Heart left ventricle (tissue), 16 donors: ENCODE results near the gene ZNF823. TPM values are rescaled to one million over a fixed set of nuclear protein-coding genes. Genes with fewer than 3 reads are reported as not detected.

Experiments used
- ATAC-seq, 4 donors: fragments of 200-7000 bp; cut with Tn5 transposase; one replicate each; pipeline ENCODE4 v1.9.1; 2020 to 2022; ENCODE audit warnings: moderate library complexity in 4 of 4, mild to moderate bottlenecking in 3 of 4, moderate number of reproducible peaks in 1 of 4
- DNase-seq, 5 donors: peaks; one replicate each; pipeline ENCODE4 v3.0.0-alpha.2; 2020
- H3K27ac ChIP-seq, 12 donors: fragments of 200-600 bp; sonication (generic) in 4 of 12; one replicate each; pipeline versions ENCODE4 v1.5.0 to v1.8.0; 2016 to 2022; ENCODE audit warnings: mild to moderate bottlenecking in 2 of 12
- H3K27me3 ChIP-seq, 9 donors: fragments of 200-600 bp; sonication (generic) in 2 of 9; one replicate each; pipeline versions ENCODE4 v1.5.1 to v1.8.0; 2016 to 2022; ENCODE audit warnings: mild to moderate bottlenecking in 3 of 9
- H3K36me3 ChIP-seq, 9 donors: fragments of 200-600 bp; sonication (generic) in 2 of 9; one replicate each; pipeline versions ENCODE4 v1.5.0 to v1.8.0; 2018 to 2022; ENCODE audit warnings: mild to moderate bottlenecking in 2 of 9
- H3K4me1 ChIP-seq, 12 donors: fragments of 200-600 bp; sonication (generic) in 4 of 12; one replicate each; pipeline versions ENCODE4 v1.5.0 to v1.8.0; 2016 to 2022; ENCODE audit warnings: mild to moderate bottlenecking in 3 of 12
- H3K4me3 ChIP-seq, 12 donors: fragments of 200-600 bp; sonication (generic) in 4 of 12; one replicate each; pipeline versions ENCODE4 v1.5.0 to v1.8.0; 2017 to 2022; ENCODE audit warnings: mild to moderate bottlenecking in 9 of 12, moderate library complexity in 4 of 12
- H3K9me3 ChIP-seq, 12 donors: fragments of 200-600 bp; sonication (generic) in 4 of 12; one replicate each; pipeline versions ENCODE4 v1.5.0 to v1.8.0; 2016 to 2022; ENCODE audit warnings: mild to moderate bottlenecking in 1 of 12
- POLR2A ChIP-seq, 2 donors: fragments of 450-650 bp; IDR thresholded peaks; one replicate each; pipeline ENCODE4 v1.6.1; 2017; ENCODE audit warnings: antibody characterized with exemption in 2 of 2, mild to moderate bottlenecking in 2 of 2, moderate library complexity in 2 of 2
- WGBS, 4 donors: extraction: QIAGEN DNeasy Blood & Tissue Kit in 2 of 4; methylation state at CpG; one replicate each; pipeline versions ENCODE4 v1.1.5 to v1.1.7; 2013 to 2018; 5-methylcytosine and 5-hydroxymethylcytosine counted together
- intact Hi-C, 10 donors: fragments of 100-400 bp; cut with DNase I; formaldehyde crosslinking; loops; one replicate each; pipeline versions ENCODE4 v1.11.1 to v1.14.2; 2022
- long read RNA-seq, 3 donors: library from polyadenylated mRNA; unstranded; transcript quantifications; one replicate each; pipeline ENCODE4 v2.0.0, GENCODE V29; 2020 to 2021
- polyA plus RNA-seq, 2 donors: library from polyadenylated mRNA; stranded (reverse); fragments of 200-250 nt; gene quantifications; one replicate each; pipeline ENCODE4 v1.2.3, GENCODE V29; 2013
- total RNA-seq, 9 donors: library from RNA; depleted of rRNA in 2 of 9; stranded (reverse); fragments of >200 nt in 2 of 9; fragmentation: NEBNext Ultra II Directional in 3 of 9; extraction: Animal tissue kit (Norgen Biotek cat#: 25700) in 3 of 9; gene quantifications; one replicate each; pipeline versions ENCODE4 v1.1.0 to v1.2.4, GENCODE V29; 2016 to 2023
- TF ChIP-seq, protein P1 (sequence below), 12 donors: fragments of 200-600 bp; sonication (generic) in 4 of 12; IDR thresholded peaks; one replicate each; pipeline versions ENCODE4 v1.5.0 to v1.8.0; 2018 to 2022; ENCODE audit warnings: antibody characterized with exemption in 12 of 12, mild to moderate bottlenecking in 5 of 12
- donor health status: ischemic (EF 13 %, LVEDD 7.1; RV severe dilation, severe dysfunction).
- donor health status: healthy with polysubstance abuse.
- donor health status: DM: no; HTN: yes; CAD: no.
- donor health status: DM: no; HTN: no; CAD: no.
- donor health status: ischemic (EF 25% LVEDD 6.9; RV normal size, moderate dysfunction).
- donor health status: ischemic (EF 25% LVEDD 5.7; RV mildly dilated, moderate dysfunction).
- donor health status: healthy.
- donor health status: DM: yes; HTN: yes; CAD: no.
- donor health status: ischemic (EF 35%, LVEDD 5.7; RV mildly dilated, moderate dysfunction).
- donor health status: nonischemic (EF 11% LVEDD 7.7; RV severe dilation, severe dysfunction).
- donor health status: DM: yes; HTN: yes; CAD: no.
- donor health status: PGD.
- donor health status: ischemic (EF 29% LVEDD 5.4; RV normal size, mild dysfunction).
- donor health status: nonischemic (EF 23%, LVEDD 6.1; RV moderate dilation, normal function).

The ZNF823 gene
- 1 to 10 TPM; 2.6 to 5.2 (median 4.0) TPM for total RNA-seq
- 1 to 10 TPM; 1.6 to 2.2 TPM for polyA plus RNA-seq
- long read RNA-seq, donor 1, transcript ZNF823-201 (4 exons, 2,423 nt) = major isoform, 5 of 8 reads
- long read RNA-seq, donor 1, partial matches to known transcripts = 0 of 8 reads
- long read RNA-seq, donor 1, other reads (novel, unspliced or antisense) = 3 of 8 reads
- long read RNA-seq, donor 2, transcript ZNF823-201 (4 exons, 2,423 nt) = major isoform, 12 of 17 reads
- long read RNA-seq, donor 2, partial matches to known transcripts = 0 of 17 reads
- long read RNA-seq, donor 2, other reads (novel, unspliced or antisense) = 3 of 17 reads
- long read RNA-seq, donor 3, partial matches to known transcripts = 0 of 4 reads
- long read RNA-seq, donor 3, other reads (novel, unspliced or antisense) = 2 of 4 reads

DNA sequence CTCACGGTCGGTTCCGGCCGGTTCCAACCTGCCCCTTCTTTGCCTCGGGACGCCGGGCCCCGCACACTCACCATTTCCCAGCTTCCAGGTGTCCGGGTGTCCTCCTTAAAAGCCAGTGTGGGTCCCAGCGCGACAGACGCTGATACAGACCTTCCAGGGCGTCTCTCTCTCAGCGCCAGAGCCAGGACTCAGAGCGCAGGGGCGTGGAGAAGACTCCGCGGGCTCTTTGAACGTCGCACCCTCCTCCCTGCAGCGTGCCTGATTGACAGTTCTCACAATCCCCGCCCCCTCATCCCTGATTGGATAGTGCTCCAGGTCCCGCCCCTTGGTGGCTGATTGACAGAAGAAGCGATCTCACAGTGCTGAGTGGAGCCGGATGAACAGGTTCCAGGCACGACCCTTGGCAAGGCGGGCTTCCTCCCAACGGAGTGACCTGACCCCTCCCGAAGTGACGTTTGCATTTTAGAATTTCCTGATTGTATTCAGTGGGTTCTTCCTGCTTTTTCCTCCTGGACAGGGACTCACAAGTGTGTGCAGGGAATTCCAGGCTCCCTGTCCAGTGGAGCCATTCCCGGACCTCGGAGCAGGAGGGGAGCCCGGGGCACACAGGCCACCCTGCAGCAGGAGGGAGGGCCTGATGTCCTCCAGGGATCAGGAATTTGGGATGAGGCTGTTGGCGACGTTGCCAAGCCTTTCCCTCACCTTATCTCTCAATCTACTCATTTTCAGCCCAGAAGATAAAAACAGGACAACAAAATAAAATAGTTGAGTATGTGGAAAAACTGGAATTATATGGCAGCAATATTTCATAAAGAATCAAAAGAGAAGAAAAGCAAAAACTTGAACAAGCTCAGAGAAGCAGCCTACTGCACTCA lies at the start of gene ZNF823:
Gene ZNF823 (minus strand): TSS at position 201 of the 875 bp plus-strand sequence. CDS start 127 bp downstream, at position 74.
- peak; percentile 99 to 100 (median 100) for ATAC-seq
- WGBS, 4 donors = 0 to 1% (median 1%) methylated on average over 25 to 35 of the region's 35 CpGs
- Histone ChIP-seq H3K27me3 (no peaks in the 10 kb centered on the region), H3K36me3 (no peaks in the 10 kb centered on the region), H3K27ac (peak within 1 kb of the TSS; percentile 77 to 96 (median 92)), H3K9me3 (no peaks in the 10 kb centered on the region), H3K4me3 (peak within 1 kb of the TSS; percentile 79 to 100 (median 92)), H3K4me1 (peaks cover 0 to 27% (median 20%) of the 10 kb centered on the region in 12 donors)
- intact Hi-C loops = loop anchor here in 7 of 10 donors (1.0 to 5.0 kb wide), 5 partner anchors 28 to 60 kb away; partner anchors contain the start of genes ZNF441 (in 3 of the 7) and ZNF491 (in 1 of the 7)
- DNase-seq = peak; percentile 98 to 99 (median 99)
- TF ChIP-seq POLR2A (IDR thresholded peaks at IDR 0.05) = peak in 1 of 2 donors; percentile 85
- TF ChIP-seq, protein P1, sequence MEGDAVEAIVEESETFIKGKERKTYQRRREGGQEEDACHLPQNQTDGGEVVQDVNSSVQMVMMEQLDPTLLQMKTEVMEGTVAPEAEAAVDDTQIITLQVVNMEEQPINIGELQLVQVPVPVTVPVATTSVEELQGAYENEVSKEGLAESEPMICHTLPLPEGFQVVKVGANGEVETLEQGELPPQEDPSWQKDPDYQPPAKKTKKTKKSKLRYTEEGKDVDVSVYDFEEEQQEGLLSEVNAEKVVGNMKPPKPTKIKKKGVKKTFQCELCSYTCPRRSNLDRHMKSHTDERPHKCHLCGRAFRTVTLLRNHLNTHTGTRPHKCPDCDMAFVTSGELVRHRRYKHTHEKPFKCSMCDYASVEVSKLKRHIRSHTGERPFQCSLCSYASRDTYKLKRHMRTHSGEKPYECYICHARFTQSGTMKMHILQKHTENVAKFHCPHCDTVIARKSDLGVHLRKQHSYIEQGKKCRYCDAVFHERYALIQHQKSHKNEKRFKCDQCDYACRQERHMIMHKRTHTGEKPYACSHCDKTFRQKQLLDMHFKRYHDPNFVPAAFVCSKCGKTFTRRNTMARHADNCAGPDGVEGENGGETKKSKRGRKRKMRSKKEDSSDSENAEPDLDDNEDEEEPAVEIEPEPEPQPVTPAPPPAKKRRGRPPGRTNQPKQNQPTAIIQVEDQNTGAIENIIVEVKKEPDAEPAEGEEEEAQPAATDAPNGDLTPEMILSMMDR (IDR thresholded peaks at IDR 0.05) = peak in 1 of 12 donors; percentile 9

DNA sequence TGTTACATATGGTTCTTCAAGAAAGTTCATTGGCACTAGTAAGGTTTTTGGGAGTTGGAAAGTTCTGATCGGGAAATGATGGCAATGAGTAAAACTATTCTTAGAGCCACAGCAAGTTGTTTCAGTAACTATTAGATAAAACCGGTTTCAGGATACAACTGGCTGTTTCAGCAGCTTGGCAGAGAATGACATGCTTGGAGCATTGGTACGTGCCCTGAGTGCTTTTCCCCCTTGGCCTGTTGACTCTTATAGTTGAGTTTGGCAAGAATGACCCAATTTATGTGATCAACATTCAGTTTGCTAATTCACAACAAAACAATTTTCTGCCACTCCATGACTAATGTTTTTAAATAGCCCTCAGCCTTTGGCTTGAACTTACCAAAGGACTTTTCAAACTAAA lies 48.8 kb upstream of the ZNF823 start:
- Histone ChIP-seq H3K9me3 (peaks cover 0 to 84% (median 40%) of the 10 kb centered on the region in 12 donors), H3K27me3 (no peaks in the 10 kb centered on the region), H3K4me3 (no peak overlapping the region), H3K36me3 (peaks cover 0 to 14% (median under 1%) of the 10 kb centered on the region in 9 donors), H3K27ac (no peak overlapping the region), H3K4me1 (no peaks in the 10 kb centered on the region)
- intact Hi-C loops = loop anchor here in 6 of 10 donors (5.0 to 10.0 kb wide), 3 partner anchors 93 to 115 kb away; no protein-coding TSS in a partner anchor
- ATAC-seq (no peak), DNase-seq (no peak)
- TF ChIP-seq, protein P1 (IDR thresholded peaks at IDR 0.05) = no peak
- TF ChIP-seq POLR2A (IDR thresholded peaks at IDR 0.05) = no peak
- WGBS, 4 donors = 53 to 80% (median 69%) methylated on average over 3 of the region's 3 CpGs

DNA sequence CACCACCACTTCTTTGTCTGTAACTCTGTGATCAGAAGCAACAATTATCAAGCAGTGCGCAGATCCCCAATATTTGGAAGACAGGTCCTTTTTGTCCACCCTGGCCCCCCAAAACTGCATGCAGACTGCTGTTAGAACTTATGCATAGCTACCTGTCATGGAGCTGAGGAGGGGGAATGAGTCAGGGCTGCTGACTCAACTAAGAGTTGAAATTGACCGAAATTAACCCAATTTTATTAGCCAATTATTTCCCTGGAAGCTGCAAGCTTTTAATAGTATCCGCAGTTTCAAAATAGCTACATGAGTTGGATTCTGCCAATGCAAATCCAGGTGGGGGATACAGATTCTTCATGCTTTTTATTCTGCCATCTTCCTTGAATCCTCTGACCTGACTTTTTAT lies 45.6 kb upstream of the ZNF823 start:
- Histone ChIP-seq H3K4me3 (no peak overlapping the region), H3K27ac (no peak overlapping the region), H3K27me3 (no peaks in the 10 kb centered on the region), H3K4me1 (no peaks in the 10 kb centered on the region), H3K36me3 (peaks cover 14 to 46% (median 30%) of the 10 kb centered on the region in 9 donors), H3K9me3 (peaks cover 0 to 97% (median 64%) of the 10 kb centered on the region in 12 donors)
- TF ChIP-seq POLR2A (IDR thresholded peaks at IDR 0.05) = no peak
- no peak for ATAC-seq
- WGBS, 4 donors = 96 to 98% (median 98%) methylated on average over 3 of the region's 3 CpGs
- intact Hi-C loops = loop anchor here in 6 of 10 donors (2.0 to 10.0 kb wide), 4 partner anchors 90 to 112 kb away; no protein-coding TSS in a partner anchor
- no peak for DNase-seq

DNA sequence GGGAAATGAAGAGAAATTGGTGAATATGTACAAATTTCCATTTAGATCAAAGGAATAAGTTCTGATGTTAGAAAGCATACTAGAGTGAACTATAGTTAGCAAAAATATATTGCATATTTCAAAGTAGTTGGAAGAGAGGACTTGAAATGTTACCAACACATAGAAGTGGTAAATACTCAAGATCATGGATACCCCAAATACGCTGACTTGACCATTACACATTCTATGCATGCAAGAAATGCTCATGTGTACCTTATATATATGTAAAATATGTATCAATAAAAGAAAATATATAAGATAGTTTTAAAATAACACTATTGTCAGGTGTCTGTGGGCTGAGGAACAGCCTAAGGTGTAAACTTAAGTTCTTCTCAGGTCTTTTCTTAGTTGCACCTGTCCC lies 45.0 kb upstream of the ZNF823 start:
- 87 to 100% (median 99%) methylated on average over 1 of the region's 1 CpG for WGBS, 4 donors
- Histone ChIP-seq H3K36me3 (peaks cover 14 to 52% (median 36%) of the 10 kb centered on the region in 9 donors), H3K4me3 (no peak overlapping the region), H3K4me1 (no peaks in the 10 kb centered on the region), H3K27ac (no peak overlapping the region), H3K27me3 (no peaks in the 10 kb centered on the region), H3K9me3 (peaks cover 0 to 96% (median 59%) of the 10 kb centered on the region in 12 donors)
- ATAC-seq = no peak
- intact Hi-C loops = loop anchor here in 6 of 10 donors (2.0 to 10.0 kb wide), 4 partner anchors 89 to 111 kb away; no protein-coding TSS in a partner anchor
- TF ChIP-seq POLR2A (IDR thresholded peaks at IDR 0.05) = no peak
- TF ChIP-seq, protein P1 (IDR thresholded peaks at IDR 0.05) = no peak
- DNase-seq = no peak
